NCI-H1105 (cell line): Measurements from ENCODE around the gene HDLBP.
A peak's percentile ranks its signal among the peaks of the same experiment; 100 is the strongest.
"Not testable (repeated sequence)": the region's sequence is repeated elsewhere in the genome, so short reads cannot be mapped to it uniquely, and the experiment has no call there.

Source experiments
- DNase-seq: peaks from one replicate; lab custom pipeline; 2025; lab: John Stamatoyannopoulos, UW

HDLBP gene

GRCh38 chr2:241339839-241340630 lies 24.6 kb upstream of the HDLBP start:
- no peak for DNase-seq

DNA sequence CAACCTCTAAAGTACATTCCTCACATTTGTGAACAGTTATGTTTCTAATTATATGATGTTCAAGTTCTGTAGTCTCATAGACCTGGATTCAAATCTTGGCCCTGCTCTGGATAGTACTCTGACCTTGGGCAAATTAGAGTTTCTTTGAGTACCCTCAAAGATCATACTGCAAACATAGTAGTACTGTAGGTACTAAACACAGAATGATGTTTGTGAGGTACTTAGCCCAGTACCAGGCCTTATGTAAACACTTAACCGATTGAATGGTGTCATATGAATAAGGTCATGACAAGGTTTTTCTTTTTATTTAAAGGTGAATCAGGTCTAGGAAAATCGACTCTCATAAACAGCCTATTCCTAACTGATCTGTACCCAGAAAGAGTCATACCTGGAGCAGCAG lies 19.3 kb upstream of the HDLBP start:
- no peak for DNase-seq

DNA sequence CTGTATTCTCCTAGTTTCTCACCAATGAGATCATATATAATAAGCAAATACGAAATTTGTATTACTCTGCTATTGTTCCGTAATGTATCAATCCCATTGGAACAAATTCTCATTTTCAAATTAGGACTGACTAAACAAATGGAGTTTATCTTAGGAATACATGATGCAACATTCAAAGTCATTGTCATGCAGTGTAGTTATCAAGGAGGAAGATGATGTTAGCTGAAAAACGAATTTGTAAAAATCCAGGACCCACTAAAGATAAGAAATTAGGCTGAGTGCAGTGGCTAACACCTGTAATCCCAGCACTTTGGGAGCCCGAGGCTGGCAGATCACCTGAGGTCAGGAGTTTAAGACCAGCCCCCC lies 15.1 kb upstream of the HDLBP start:
- no peak for DNase-seq

DNA sequence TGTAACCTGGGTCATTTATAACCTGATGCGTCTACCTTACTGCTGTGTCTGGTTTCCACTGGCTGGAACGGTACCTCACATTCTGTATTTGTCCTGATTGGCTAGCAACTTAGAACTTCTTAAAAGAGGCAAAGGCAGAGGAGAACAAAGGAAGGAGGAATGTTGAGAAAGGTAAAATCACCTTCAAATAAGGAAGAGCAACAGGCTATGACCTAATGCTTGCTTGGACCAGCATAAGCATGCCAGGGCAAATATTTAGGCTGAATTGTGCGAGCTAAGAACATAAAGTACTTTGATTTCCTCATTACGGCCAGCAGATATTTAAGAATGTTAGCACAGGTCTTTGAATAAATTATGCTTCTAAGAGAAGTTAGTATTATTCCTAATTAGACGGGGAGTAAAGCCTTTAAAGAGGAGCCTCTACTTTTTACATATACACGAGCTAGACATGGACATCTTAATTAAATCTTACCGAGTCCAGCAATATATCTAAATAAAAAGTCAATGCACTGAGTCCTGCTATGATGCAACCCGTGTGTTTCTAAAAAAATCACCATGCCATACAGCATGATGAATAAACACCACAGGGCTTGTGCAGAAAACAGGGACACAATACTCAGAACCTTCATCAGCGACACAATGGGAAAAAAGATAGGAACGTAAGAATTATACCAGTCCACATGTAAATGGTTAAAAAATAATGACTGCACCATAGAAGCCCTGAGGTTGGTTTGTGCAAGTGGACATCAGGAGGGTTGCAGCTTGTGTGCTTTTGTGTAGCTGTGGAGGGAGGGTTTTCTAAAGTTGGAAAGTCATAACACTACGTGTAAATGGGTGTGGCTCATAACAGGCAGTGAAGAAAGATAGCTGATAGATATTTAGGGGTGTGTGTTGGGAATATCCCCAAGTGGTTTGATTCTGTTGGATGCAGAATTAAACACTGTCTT lies 14.5 kb upstream of the HDLBP start:
- no peak for DNase-seq

DNA sequence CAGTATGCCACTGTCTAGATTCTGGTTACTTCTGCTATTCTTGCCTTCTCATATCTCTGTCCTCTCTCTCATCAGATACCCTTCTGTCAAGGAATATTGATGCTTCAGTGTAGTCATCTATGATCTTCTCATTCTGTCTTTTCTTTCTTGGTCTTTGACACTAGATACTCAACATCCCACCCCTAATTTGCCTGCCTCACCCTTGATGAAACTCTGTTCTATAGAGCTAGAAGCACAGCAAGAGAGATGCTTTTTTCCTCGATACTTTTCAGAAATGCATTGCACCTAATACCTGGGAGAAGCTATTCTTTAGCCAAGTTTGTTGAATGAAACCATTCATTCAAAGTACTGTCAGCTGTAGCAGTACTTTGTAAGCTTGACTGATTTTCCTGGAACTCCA lies 9.8 kb upstream of the HDLBP start:
- no peak for DNase-seq

GRCh38 chr2:241324775-241325174 lies 9.3 kb upstream of the HDLBP start:
- DNase-seq = no peak

GRCh38 chr2:241323778-241324177 lies 8.3 kb upstream of the HDLBP start:
- no peak for DNase-seq

- DNase-seq = no peak
Observed at GRCh38 chr2:241321886-241322285, 6.4 kb upstream of the HDLBP start.

- no peak for DNase-seq
Observed at GRCh38 chr2:241321033-241321432, 5.6 kb upstream of the HDLBP start.

DNA sequence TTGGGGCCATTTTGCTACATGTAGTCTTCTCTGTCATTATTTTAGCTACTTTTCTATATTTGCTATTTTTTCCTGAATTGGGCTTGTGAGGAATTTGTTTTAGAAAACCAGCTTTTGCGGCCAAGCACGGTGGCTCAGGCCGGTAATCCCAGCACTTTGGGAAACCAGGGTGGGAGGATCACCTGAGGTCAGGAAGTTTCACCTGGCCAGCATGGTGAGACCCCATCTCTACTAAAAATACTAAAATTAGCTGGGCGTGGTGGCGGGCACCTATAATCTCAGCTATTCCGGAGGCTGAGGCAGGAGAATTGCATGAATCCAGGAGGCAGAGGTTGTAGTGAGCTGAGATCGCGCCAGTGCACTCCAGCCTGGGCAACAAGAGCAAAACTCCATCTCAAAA lies 4.9 kb upstream of the HDLBP start:
- DNase-seq = no peak

DNA sequence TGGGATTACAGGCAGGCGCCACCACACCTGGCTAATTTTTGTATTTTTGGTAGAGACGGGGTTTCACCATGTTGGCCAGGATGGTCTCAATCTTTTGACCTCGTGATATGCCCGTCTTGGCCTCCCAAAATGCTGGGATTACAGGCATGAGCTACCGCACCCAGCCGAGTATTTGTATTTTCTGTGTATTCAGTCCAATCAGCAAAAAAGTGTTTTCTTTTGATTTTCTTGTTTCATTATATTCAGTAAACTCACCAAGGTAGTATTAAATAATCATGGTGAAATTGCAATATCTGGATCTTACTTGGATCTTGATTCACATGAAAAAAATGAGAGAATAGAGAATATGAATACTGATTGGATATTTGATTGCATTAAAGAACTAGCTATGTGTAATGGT lies 3.4 kb upstream of the HDLBP start:
- not testable (repeated sequence) for DNase-seq

DNA sequence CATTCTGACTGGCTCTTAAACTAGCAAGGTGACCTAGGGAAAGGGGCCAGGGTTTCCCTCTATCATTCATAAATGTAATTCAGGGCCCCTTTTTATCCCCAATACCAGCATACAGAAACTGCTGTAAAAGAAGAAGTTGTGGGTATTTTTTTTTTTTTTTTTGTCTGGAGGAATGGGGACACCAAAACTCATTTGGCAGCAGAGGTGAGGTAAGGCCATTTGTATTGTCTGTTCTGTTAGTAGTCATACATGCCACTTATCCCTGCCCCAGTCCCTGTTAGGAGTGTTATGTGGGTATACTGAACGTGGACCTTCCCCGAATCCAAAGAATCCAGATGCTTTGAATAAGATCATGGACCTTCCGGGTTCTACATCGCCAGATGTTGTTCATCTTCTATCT lies 1.9 kb upstream of the HDLBP start:
- no peak for DNase-seq

- DNase-seq = no peak
Observed at GRCh38 chr2:241316825-241317224, 1.4 kb upstream of the HDLBP start.

DNA sequence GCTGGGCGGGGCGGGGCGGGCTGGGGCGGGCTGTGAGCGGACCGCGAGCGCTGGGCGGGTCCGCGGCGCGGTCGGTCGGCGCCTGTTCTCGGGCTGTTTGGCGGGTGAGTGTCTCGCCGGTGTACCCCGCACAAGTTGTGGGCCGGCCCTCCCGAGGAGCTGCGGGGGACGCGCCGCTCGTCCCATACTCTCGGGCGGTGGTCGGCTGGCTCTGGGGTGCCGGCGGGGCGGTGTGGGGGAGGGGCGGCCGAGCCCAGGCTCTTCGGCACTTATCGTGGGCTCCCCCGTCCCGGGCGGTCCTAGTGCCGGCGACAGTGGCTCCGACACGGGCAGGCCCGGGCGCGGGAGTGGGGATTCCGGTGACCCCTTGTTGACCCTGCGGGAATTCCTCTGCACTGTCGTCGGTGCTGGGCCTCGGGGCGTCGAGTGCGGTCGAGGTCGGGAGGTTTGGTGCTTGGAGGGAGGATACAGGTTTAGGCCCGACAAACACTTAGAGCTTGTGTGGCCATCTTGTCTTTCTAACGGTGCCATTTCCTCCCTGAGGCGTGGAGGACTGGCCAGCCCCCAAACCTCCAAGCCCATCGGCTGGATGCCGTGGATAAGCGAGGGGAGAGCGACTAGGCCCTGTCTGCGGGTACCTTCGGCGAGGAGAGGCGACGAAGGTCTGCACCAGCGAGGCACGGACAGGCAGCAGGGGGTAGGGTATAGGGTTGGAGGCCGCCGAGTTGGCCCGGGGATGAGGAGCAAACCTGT lies 583 bp upstream of the HDLBP start, which contains the start of gene SEPTIN2:
SEPTIN2 (plus strand) TSS at position 47 of the 753 bp plus-strand sequence. CDS start 8,308 bp downstream, outside the sequence.
- DNase-seq = peak; percentile 34

DNA sequence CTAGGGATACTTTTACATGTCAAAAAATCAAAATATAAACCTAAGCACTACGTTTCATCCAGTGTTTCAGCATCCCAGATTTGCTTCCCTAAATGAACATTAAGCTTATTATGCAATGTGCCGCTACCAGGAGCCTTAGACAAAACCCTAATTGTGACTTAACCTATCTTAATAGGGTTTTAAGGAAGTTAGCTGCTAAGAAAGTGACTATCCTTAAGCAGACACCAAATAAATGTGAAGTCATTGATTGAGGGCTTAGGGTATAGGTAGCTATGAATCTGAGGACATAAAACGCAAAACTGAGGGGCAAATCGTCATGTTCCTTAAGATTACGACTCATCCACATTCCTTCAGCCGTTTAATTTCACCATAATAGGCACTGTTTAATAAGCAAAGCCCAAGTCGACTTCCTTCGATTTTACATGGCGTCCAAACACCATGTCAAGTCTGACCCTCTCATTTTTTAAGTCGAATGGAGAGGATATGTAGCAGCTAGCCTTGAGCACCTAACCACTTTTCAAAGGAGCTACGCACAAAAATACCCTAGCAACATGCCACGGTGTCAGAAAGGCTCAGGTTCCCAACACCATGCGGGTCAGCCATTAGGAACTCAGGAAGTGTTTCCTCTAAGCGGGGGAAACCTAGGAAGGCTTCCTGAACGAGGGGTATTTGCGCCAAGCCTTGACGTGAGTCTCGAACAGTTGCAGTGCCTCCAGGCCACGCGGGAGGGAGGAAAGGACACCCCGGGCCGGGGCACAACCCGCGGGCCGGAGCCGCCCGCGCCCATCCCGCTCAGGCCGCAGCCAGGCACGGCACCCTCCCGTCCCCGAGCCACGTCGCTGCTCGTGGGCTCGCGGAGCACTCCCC lies 1.0 kb downstream of the HDLBP start:
- DNase-seq = no peak

- DNase-seq = no peak
Observed at GRCh38 chr2:241313543-241314095, 1.9 kb downstream of the HDLBP start.

DNA sequence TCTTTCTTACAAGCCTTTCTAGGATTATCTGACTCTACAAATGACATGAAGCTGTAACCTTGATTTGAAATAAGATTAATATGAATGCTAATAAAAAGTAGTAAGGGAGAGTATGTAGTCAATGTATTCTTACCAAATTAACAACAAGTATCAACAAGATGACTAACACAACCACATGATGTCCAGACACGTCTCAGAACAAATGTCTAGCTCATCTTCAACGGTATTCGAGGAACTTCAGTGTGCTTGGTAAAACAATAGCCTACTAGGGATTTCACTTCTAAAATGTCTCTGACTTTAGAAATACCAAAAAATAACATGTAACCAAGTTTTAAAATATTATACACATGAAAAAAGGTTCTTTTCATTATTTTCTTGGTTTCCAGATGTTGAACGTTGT lies 3.4 kb downstream of the HDLBP start:
- DNase-seq = no peak

GRCh38 chr2:241310917-241311566 lies 4.4 kb downstream of the HDLBP start:
- no peak for DNase-seq

- DNase-seq = no peak
Observed at GRCh38 chr2:241309684-241310117, 5.8 kb downstream of the HDLBP start.

DNA sequence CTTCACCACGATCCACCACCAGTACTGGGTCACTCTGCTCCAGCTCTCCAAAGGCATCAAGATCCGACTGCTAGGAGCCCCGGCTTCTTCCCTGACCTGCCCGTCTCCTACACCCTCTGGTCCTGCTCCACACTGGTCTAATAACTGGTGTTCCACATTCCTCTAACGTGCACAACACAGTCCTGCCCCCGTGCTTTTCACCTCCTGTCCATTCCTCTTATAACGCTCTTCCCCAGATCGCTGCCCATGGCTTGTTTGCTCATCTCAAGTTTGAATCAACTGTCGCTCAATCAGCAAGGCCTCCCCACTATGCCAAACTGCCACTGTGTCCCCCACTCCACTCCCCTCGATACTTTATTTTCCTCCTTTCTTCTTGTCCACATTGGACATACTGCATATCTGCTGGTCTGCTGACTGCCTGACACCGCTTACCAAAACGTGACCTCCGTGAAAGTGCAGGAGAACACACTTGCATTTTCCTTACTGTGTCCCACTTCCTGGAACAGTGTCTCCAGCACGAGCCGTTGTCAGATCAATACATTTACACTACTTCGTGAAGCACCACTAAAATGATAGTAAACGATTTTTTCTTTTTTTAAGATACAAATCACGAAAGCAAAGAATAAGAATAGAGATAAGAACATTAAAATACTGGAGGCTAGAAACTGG lies 6.5 kb downstream of the HDLBP start:
- no peak for DNase-seq
